Calu3 (cell line): ENCODE measurements around the gene GFOD1. TPM values are rescaled to one million over a fixed set of nuclear protein-coding genes. Genes with fewer than 3 reads are reported as not detected.

Experiments used
- BruUV-seq: library from RNA; stranded (reverse); fragments of 400-500 nt; replicated peaks from 2 replicates; lab custom pipeline; 2021; lab: Mats Ljungman, UMichigan
- CTCF ChIA-PET: fragments of 300-600 bp; sonication (Branson Sonifier 250); formaldehyde crosslinking; loops from one replicate; lab custom pipeline; 2022; ENCODE audit warnings: antibody characterized with exemption; lab: Charles Lee
- DNase-seq: peaks from one replicate; pipeline ENCODE4 v3.0.0; 2022
- H3K27ac Mint-ChIP-seq: one replicate; pipeline ENCODE4 v1.8.0; 2022; ENCODE audit warnings: mixed read lengths; ENCODE audit not compliant: unreplicated experiment
- H3K27me3 Mint-ChIP-seq: one replicate; pipeline ENCODE4 v1.8.0; 2022; ENCODE audit warnings: mixed read lengths; ENCODE audit not compliant: unreplicated experiment
- H3K36me3 Mint-ChIP-seq: one replicate; pipeline ENCODE4 v1.8.0; 2022; ENCODE audit warnings: mild to moderate bottlenecking, moderate library complexity, mixed read lengths; ENCODE audit not compliant: insufficient read depth, unreplicated experiment
- H3K4me1 Mint-ChIP-seq: one replicate; pipeline ENCODE4 v1.8.0; 2022; ENCODE audit warnings: mild to moderate bottlenecking, low read depth, mixed read lengths; ENCODE audit not compliant: unreplicated experiment
- H3K4me3 Mint-ChIP-seq: one replicate; pipeline ENCODE4 v1.8.0; 2022; ENCODE audit warnings: mild to moderate bottlenecking, low read depth, moderate library complexity, mixed read lengths; ENCODE audit not compliant: unreplicated experiment
- H3K9me3 Mint-ChIP-seq: one replicate; pipeline ENCODE4 v1.8.0; 2022; ENCODE audit warnings: low read depth, mixed read lengths; ENCODE audit not compliant: unreplicated experiment
- intact Hi-C: fragments of 100-400 bp; cut with micrococcal nuclease; formaldehyde crosslinking; loops from one replicate; pipeline ENCODE4 v1.10.0; 2022; ENCODE audit not compliant: unreplicated experiment
- total RNA-seq: library from RNA; stranded (reverse); gene quantifications from 2 replicates; pipeline ENCODE4 v1.2.3, GENCODE V29; 2022
- TF ChIP-seq, protein P1 (sequence below): fragments of 200-600 bp; IDR thresholded peaks from one replicate; pipeline ENCODE4 v1.8.0; 2022; ENCODE audit warnings: antibody characterized with exemption; ENCODE audit not compliant: unreplicated experiment

Gene GFOD1
- total RNA-seq, 1 experiment from 2014 or later = 9.5 TPM

DNA sequence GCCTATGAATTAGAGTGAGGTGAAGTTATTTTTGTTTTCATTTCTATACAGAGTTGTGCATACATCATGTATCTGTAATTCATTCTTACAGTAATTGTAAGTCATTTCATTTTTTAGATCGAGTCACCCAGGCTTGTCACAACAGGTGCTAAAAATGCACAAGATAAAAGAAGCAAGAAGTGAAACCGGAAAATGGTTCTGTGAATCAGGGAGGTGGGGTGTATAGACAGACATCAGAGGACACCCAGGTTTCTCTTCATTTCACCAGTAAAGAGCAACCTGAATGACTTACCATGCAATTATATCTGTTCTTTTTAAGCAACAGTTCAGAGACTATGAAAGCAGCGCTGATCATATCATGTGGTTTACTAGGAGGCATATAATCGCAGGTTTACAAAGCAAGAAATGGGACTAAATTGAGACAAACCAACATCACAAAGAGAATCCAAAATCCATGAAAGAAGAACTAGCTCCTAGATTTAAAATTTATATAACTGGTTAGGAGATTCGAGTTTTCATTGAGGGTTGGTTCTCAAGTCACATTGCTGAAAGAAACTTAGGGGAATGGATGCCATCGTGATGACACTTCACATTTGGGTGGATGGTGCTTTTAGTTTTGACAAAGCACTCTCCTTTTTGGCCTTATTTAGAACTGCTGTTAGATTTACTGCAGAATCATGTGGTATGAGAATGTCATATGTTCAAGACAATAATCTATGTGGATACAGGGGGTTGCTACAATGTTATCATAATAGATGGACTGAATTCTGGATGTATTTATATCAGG is 131.2 kb downstream of the GFOD1 start:
- Mint-ChIP-seq H3K27me3 (no peaks in the 10 kb centered on the region), H3K9me3 (no peaks in the 10 kb centered on the region), H3K4me3 (no peak overlapping the region), H3K27ac (peak overlapping the region; percentile 47), H3K4me1 (peaks cover 31% of the 10 kb centered on the region), H3K36me3 (no peaks in the 10 kb centered on the region)
- TF ChIP-seq, protein P1, sequence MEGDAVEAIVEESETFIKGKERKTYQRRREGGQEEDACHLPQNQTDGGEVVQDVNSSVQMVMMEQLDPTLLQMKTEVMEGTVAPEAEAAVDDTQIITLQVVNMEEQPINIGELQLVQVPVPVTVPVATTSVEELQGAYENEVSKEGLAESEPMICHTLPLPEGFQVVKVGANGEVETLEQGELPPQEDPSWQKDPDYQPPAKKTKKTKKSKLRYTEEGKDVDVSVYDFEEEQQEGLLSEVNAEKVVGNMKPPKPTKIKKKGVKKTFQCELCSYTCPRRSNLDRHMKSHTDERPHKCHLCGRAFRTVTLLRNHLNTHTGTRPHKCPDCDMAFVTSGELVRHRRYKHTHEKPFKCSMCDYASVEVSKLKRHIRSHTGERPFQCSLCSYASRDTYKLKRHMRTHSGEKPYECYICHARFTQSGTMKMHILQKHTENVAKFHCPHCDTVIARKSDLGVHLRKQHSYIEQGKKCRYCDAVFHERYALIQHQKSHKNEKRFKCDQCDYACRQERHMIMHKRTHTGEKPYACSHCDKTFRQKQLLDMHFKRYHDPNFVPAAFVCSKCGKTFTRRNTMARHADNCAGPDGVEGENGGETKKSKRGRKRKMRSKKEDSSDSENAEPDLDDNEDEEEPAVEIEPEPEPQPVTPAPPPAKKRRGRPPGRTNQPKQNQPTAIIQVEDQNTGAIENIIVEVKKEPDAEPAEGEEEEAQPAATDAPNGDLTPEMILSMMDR = no peak
- intact Hi-C loops = no loop called here
- no peak for DNase-seq
- BruUV-seq = no TSS peak
- CTCF ChIA-PET = interaction anchor here (0.8 to 0.9 kb wide), 2 partner anchors 19 to 40 kb away, joined by 3 read pairs; no protein-coding TSS in a partner anchor

DNA sequence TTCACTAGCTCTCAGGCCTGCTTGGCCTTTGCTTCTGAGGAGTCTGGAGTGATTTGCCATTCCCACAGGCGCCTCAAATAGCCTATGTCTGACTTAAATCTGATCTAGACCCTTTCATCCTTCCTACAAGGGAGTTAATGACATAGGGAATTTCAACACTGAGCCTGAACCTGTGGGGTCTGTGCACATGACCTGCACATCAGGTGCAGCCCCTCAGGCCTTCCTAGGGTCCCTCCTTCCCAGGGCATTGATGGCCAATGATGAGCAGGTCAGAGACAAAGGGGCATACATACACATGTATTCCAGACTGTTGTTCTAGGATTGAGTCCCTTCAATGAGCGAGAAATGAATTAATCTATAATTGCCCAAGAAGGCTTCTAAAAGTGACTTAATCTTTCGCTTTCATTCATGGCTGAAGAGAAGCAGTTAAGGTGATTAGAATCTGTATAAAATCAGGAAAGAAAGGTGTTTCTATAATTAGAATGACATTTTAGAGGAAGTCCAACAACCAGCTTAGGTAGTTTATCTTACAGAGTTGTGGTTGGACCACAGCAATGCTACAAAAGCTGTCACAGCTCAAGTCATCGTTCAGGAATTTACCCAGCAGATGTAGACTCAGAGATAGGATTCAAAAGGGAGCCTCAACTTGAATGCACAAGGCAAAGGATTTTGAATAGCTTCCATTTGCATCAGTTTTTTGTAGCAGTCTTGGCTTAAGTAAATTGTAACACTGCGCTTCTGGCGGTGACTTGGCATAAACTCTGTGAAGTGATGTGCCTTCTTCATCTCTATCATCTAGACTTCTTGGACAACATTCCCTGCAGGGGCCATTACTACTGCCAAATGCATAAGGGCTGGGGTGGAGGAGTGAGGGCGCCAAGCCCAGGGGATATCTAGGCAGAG is 132.1 kb downstream of the GFOD1 start:
- intact Hi-C loops = no loop called here
- TF ChIP-seq, protein P1 = no peak
- peak; percentile 42 for DNase-seq
- Mint-ChIP-seq H3K27me3 (no peaks in the 10 kb centered on the region), H3K9me3 (no peaks in the 10 kb centered on the region), H3K27ac (peak overlapping the region; percentile 47), H3K36me3 (no peaks in the 10 kb centered on the region), H3K4me1 (peaks cover 31% of the 10 kb centered on the region), H3K4me3 (no peak overlapping the region)
- CTCF ChIA-PET = interaction anchor here (0.6 to 0.9 kb wide), 3 partner anchors 18 to 41 kb away, joined by 3 read pairs; no protein-coding TSS in a partner anchor
- BruUV-seq = no TSS peak

DNA sequence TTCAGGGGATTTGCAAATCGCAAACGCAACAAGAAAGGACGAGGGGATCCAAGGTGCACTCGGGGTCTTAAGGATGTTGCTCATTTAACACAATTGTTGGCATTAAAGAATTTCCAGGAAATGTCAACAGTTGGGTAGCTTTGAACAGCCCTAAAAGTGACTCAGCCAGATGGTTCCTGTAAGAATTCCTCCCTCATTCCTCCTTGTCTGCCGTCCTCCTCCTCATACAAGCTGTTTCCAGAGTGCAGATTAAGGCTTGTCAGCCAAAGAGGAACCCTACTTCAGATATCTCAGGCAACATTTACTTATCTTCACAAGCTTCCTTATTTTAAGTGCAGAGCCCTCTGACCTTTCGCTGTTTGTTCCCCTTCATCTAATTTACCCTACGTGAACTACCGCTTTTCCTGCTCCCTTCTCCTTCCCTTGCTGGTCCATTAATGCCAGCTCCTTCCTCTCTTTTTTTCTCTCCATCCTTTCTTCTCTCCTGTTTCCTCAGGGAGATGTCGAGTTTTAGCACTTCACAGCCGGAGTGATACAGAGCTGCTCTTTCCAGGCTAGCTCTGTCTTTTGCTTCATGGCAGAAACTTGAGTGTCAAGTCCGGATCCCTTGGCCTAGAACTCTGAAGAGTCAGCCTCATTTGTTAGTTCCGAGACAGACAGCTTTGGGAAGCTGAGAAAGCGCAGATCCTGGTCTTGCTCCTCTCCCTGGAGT is 132.9 kb downstream of the GFOD1 start:
- no peak for DNase-seq
- H3K27me3 Mint-ChIP-seq = no peaks in the 10 kb centered on the region
- H3K36me3 Mint-ChIP-seq = no peaks in the 10 kb centered on the region
- CTCF ChIA-PET = interaction anchor here (0.6 kb wide), 1 partner anchor 44 kb away, joined by 3 read pairs; no protein-coding TSS in a partner anchor
- H3K27ac Mint-ChIP-seq = peak overlapping the region; percentile 47
- no peaks in the 10 kb centered on the region for H3K9me3 Mint-ChIP-seq
- no TSS peak for BruUV-seq
- H3K4me1 Mint-ChIP-seq = peaks cover 31% of the 10 kb centered on the region
- intact Hi-C loops = no loop called here
- no peak overlapping the region for H3K4me3 Mint-ChIP-seq
- TF ChIP-seq, protein P1 = no peak

DNA sequence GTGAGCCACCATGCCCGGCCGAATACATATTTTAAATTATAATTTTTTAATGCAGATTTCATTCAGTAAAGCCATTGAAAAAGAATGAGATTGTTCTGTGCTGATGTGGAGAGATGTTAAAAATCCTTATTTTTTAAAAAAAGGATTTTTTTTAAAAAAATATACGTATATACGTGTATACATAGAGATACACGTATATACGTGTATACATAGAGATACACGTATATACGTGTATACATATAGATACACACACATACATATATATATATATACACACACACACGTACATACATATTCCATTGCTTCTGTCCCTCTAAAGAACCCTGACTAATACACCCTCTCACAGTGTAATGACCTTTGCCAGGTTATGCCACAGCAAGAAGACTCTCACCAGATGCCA is 135.2 kb downstream of the GFOD1 start:
- no peaks in the 10 kb centered on the region for H3K36me3 Mint-ChIP-seq
- TF ChIP-seq, protein P1 = no peak
- H3K9me3 Mint-ChIP-seq = no peaks in the 10 kb centered on the region
- DNase-seq = no peak
- no peak overlapping the region for H3K27ac Mint-ChIP-seq
- intact Hi-C loops = no loop called here
- H3K4me3 Mint-ChIP-seq = no peak overlapping the region
- no TSS peak for BruUV-seq
- peaks cover 31% of the 10 kb centered on the region for H3K4me1 Mint-ChIP-seq
- no peaks in the 10 kb centered on the region for H3K27me3 Mint-ChIP-seq
- CTCF ChIA-PET = no interaction called here
